Esophagus muscularis mucosa (tissue), 3 donors: ENCODE data around the gene MNT.

Source experiments
- POLR2A ChIP-seq: fragments of 450-650 bp; IDR thresholded peaks from one replicate; pipeline ENCODE4 v1.6.1; 2017; ENCODE audit warnings: antibody characterized with exemption, moderate library complexity, mild to moderate bottlenecking, low read depth
- TF ChIP-seq, protein P1 (sequence below), 3 experiments: fragments of 200-600 bp in 2 of 3; fragments of 450-650 bp in 1 of 3; sonication (generic) in 2 of 3; IDR thresholded peaks; one replicate each; pipeline ENCODE4 v1.5.1; 2017 to 2019; ENCODE audit warnings: antibody characterized with exemption in 3 of 3, mild to moderate bottlenecking in 2 of 3, moderate library complexity in 1 of 3

DNA sequence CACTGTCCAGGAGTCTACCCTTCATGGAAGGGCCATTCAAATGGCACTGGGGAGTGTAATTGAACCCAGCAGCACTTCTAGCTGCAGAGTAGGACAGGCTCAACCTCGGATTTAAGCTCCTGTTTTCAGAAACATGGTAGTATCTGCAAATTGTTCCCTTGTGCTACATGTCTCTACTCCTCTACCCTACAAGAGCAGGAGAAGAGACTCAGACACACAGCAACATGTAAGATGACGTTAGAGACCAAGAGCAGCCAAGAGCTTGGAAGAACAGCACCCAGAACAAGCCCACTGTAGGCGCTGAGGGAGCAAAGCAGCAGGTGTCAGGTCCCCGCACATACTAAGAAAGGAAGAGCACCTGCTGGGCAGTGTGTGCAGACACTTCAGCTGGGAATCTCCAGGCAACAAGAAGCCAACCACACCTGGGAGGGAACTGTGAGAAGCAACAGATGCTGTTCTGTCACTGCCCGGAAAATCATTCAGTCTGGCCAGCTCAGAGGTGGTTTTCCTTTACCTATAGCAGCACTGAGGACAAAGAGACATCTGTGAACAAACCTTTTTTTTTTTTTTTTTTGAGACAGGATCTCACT is 35.6 kb upstream of the MNT start:
- TF ChIP-seq, protein P1, sequence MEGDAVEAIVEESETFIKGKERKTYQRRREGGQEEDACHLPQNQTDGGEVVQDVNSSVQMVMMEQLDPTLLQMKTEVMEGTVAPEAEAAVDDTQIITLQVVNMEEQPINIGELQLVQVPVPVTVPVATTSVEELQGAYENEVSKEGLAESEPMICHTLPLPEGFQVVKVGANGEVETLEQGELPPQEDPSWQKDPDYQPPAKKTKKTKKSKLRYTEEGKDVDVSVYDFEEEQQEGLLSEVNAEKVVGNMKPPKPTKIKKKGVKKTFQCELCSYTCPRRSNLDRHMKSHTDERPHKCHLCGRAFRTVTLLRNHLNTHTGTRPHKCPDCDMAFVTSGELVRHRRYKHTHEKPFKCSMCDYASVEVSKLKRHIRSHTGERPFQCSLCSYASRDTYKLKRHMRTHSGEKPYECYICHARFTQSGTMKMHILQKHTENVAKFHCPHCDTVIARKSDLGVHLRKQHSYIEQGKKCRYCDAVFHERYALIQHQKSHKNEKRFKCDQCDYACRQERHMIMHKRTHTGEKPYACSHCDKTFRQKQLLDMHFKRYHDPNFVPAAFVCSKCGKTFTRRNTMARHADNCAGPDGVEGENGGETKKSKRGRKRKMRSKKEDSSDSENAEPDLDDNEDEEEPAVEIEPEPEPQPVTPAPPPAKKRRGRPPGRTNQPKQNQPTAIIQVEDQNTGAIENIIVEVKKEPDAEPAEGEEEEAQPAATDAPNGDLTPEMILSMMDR (IDR thresholded peaks at IDR 0.05): no peak
- no peak for TF ChIP-seq POLR2A
